Measurements from ENCODE around the gene TMEM25. TPM values are rescaled to one million over a fixed set of nuclear protein-coding genes. Genes with fewer than 3 reads are reported as not detected.
"Not testable (repeated sequence)": the region's sequence is repeated elsewhere in the genome, so short reads cannot be mapped to it uniquely, and the experiment has no call there.

The TMEM25 gene
- total RNA-seq, 4 donors from 2014 or later: 7.0 to 18.0 (median 15.3) TPM

DNA sequence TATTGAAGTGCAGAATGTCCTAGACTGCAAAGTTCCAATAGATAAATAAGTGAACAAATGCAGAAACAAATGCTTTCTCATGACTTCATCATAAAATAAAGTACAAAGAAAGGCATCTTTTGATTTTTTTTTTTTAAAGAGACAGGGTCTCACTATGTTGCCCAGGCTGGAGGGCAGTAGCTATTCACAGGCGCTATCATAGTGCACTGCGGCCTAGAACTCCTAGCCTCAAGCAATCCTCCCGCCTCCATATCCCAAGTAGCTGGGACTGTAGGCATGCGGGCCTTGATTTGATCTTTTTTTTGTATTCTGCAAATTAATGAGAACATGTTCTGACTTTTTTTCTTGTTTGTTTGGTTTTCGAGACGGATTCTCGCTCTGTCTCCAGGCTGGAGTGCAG is 43.6 kb downstream of the TMEM25 start:
- Histone ChIP-seq H3K9me3 (no peaks in the 10 kb centered on the region), H3K27me3 (no peaks in the 10 kb centered on the region), H3K27ac (no peak overlapping the region), H3K4me1 (peaks cover 7 to 60% (median 22%) of the 10 kb centered on the region in 3 donors), H3K36me3 (no peaks in the 10 kb centered on the region), H3K4me3 (no peak overlapping the region)
- intact Hi-C loops (cut with DNase I): no loop called here
- no peak for DNase-seq
- 84 to 85% methylated on average over 7 of the region's 7 CpGs for WGBS, 2 donors
- TF ChIP-seq, protein P1, sequence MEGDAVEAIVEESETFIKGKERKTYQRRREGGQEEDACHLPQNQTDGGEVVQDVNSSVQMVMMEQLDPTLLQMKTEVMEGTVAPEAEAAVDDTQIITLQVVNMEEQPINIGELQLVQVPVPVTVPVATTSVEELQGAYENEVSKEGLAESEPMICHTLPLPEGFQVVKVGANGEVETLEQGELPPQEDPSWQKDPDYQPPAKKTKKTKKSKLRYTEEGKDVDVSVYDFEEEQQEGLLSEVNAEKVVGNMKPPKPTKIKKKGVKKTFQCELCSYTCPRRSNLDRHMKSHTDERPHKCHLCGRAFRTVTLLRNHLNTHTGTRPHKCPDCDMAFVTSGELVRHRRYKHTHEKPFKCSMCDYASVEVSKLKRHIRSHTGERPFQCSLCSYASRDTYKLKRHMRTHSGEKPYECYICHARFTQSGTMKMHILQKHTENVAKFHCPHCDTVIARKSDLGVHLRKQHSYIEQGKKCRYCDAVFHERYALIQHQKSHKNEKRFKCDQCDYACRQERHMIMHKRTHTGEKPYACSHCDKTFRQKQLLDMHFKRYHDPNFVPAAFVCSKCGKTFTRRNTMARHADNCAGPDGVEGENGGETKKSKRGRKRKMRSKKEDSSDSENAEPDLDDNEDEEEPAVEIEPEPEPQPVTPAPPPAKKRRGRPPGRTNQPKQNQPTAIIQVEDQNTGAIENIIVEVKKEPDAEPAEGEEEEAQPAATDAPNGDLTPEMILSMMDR (IDR thresholded peaks at IDR 0.05): no peak
- TF ChIP-seq POLR2A (IDR thresholded peaks at IDR 0.05): no peak

DNA sequence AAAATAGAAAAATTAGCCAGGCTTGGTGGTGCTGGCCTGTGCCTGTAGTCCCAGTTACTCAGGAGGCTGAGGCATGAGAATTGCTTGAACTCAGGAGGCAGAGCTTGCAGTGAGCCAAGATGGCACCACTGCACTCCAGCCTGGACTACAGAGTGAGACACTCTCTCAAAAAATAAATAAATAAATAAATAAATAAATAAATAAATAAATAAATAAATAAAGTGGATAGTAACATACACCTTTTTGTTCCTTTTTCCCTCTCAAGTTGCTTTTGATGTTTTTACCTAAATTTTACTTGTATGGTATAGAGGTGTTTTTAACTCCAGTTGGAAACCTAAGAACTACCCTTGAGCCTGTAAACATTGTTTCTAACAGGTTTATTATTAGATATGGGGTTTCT is 47.0 kb downstream of the TMEM25 start:
- H3K27me3 ChIP-seq; H3K27ac ChIP-seq; H3K4me3 ChIP-seq; H3K9me3 ChIP-seq; intact Hi-C loops (cut with DNase I); DNase-seq: not testable (repeated sequence)
- peaks cover 7 to 57% (median 19%) of the 10 kb centered on the region in 3 donors for H3K4me1 ChIP-seq
- peaks cover 0 to 22% (median 0%) of the 10 kb centered on the region in 3 donors for H3K36me3 ChIP-seq

GRCh38 chr11:118581057-118581456 is 50.1 kb downstream of the TMEM25 start:
- peaks cover 6 to 53% (median 22%) of the 10 kb centered on the region in 3 donors for H3K36me3 ChIP-seq

More at GRCh38 chr11:118581057-118581456, 50.1 kb downstream of the TMEM25 start:
- no peak for TF ChIP-seq POLR2A (IDR thresholded peaks at IDR 0.05)
- TF ChIP-seq, protein P1 (IDR thresholded peaks at IDR 0.05): no peak
- no peaks in the 10 kb centered on the region for H3K27me3 ChIP-seq
- H3K4me3 ChIP-seq: no peak overlapping the region
- peak overlapping the region in 1 of 4 donors; percentile 9 for H3K27ac ChIP-seq
- H3K9me3 ChIP-seq: no peaks in the 10 kb centered on the region
- peaks cover 0 to 26% (median 3%) of the 10 kb centered on the region in 3 donors for H3K4me1 ChIP-seq
- 53 to 78% methylated on average over 6 of the region's 6 CpGs for WGBS, 2 donors
- intact Hi-C loops (cut with DNase I): no loop called here
- no peak for DNase-seq

Other genes starting within 250 kb of the TMEM25 start
- gene CD3E, start 226.5 kb upstream of the TMEM25 start, total RNA-seq: 1 to 10 TPM; 1.9 to 7.8 (median 3.1) TPM
- gene CD3D, start 188.5 kb upstream of the TMEM25 start, total RNA-seq: 10 to 100 TPM in 1 of 4 donors, 1 to 10 TPM in 3; 5.7 to 11.8 (median 7.2) TPM
- 1 to 10 TPM in 3 of 4 donors, under 1 TPM in 1; 0.85 to 4.0 (median 1.4) TPM for gene CD3G, start 186.8 kb upstream of the TMEM25 start, total RNA-seq
- gene UBE4A, start 171.6 kb upstream of the TMEM25 start, total RNA-seq: 10 to 100 TPM; 21.9 to 36.0 (median 33.2) TPM
- gene ATP5MG, start 129.6 kb upstream of the TMEM25 start, total RNA-seq: 10 to 100 TPM; 44.2 to 65.0 (median 48.8) TPM
- gene KMT2A, start 94.7 kb upstream of the TMEM25 start, total RNA-seq: 10 to 100 TPM; 22.0 to 54.0 (median 29.0) TPM
- under 1 TPM in 2 of 4 donors, not detected in 2; 0.38 to 0.47 TPM for gene TTC36, start 3.7 kb upstream of the TMEM25 start, total RNA-seq
- gene IFT46, start 34.7 kb downstream of the TMEM25 start, total RNA-seq: 10 to 100 TPM; 13.2 to 25.2 (median 18.6) TPM
- 10 to 100 TPM; 67.8 to 81.6 (median 78.1) TPM for gene ARCN1, start 41.2 kb downstream of the TMEM25 start, total RNA-seq
- gene PHLDB1, start 76.4 kb downstream of the TMEM25 start, total RNA-seq: 10 to 100 TPM in 3 of 4 donors, 1 to 10 TPM in 1; 6.7 to 29.8 (median 21.2) TPM
- gene TREH, start 148.5 kb downstream of the TMEM25 start, total RNA-seq: under 1 TPM in 2 of 4 donors, not detected in 2; 0.09 to 0.57 TPM